GM19452 (cell line): ENCODE data around the gene OR5B21.

Experiments
- ATAC-seq: cut with Tn5 transposase; IDR thresholded peaks from one replicate; pipeline ENCODE4 v1.9.1; 2021; ENCODE audit not compliant: unreplicated experiment

Gene OR5B21

DNA sequence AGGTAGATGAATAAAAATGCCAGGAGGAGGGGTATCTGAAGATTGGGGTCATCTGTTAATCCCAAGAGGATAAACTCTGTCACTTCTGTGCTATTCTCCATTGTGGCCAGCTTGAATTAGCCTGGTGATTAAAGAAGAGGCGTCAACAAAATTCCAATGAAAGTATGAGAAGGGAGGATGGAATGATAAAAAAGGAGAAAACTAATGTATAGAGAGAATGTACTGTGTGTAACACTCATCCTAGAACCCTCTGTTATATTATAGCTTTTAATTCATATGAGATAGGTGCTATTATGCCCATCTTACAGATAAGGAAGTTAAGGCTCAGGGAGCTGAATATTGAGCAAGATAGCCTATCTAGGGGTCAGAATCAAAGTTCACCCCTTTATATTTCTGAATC lies at the start of gene OR5B21:
Gene OR5B21 (minus strand): TSS at position 101 of the 400 bp plus-strand sequence. CDS start 0 bp downstream, at position 101.
- no peak for ATAC-seq

GRCh38 chr11:58549644-58550043 lies 41.7 kb upstream of the OR5B21 start:
- ATAC-seq = no peak

DNA sequence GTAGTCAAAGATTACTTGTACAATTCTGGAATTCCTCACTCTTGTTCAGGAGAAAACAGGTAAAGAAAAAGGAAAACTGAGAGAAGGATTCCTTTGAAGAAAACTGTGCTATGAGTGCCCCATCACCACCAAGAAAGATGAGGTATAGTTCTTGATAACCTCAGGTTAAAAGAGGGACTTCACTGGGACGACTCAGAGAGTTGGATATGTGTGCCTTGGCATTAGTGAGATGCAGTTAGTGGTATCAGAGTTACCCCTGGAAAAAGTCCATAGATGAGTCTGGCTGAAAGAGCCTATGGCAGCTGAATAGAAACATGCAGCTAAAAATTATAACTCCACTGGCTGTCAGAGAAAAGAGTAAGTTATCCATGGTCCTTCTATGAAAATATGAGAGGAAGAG lies 38.9 kb upstream of the OR5B21 start:
- no peak for ATAC-seq

- ATAC-seq = no peak
Observed at GRCh38 chr11:58531865-58532341, 24.0 kb upstream of the OR5B21 start.

DNA sequence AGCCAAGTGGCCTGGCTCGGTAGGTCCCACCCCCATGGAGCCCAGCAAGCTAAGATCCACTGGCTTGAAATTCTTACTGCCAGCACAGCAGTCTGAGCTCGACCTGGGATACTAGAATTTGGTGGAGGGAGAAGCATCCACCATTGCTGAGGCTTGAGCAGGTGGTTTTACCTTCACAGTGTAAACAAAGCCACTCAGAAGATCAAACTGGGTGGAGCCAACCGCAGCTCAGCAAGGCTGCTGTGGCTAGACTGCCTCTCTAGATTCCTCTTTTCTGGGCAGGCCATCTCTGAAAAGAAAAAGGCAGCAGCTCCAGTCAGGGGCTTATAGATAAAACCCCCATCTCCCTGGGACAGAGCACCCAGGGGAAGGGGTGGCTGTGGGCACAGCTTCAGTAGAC lies 22.3 kb upstream of the OR5B21 start:
- ATAC-seq = no peak

DNA sequence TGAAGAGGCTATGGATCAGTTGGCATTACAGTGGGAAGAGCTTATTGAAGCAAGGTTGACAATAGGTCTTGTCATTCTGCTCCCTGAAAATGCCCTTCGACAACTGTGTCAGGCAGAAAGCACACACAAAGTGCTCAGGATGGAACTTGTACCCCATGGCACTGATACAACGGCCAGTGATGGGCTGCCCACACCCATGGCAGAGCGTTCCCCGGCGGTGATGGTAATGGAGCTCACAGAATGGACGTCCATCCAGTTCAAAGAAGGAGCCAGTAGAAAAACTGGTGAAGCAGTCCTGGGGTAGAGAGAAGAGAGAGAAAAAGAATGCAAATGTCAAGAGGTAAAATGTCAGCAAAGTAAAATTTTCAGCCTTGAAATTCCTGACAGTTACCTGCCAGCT lies 19.5 kb upstream of the OR5B21 start:
- ATAC-seq = no peak

DNA sequence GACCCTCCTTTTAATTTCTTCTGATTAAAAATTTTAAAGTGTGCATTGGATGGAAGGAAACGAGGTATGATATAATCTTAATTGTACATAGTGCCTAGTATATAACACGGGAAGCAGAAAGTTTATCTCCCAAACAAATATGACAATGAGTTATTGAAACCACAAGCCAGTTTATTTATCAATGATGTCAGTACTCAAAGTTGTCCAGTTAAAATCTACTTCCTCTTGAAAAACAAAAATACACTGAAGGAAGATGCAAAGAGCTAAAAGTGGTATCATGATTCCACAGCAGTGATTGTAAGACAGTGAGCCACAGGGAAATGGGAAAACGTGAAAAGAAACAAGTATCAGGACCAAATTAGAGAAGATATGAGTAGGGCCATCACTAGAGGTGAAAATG lies 18.8 kb upstream of the OR5B21 start:
- ATAC-seq = no peak

DNA sequence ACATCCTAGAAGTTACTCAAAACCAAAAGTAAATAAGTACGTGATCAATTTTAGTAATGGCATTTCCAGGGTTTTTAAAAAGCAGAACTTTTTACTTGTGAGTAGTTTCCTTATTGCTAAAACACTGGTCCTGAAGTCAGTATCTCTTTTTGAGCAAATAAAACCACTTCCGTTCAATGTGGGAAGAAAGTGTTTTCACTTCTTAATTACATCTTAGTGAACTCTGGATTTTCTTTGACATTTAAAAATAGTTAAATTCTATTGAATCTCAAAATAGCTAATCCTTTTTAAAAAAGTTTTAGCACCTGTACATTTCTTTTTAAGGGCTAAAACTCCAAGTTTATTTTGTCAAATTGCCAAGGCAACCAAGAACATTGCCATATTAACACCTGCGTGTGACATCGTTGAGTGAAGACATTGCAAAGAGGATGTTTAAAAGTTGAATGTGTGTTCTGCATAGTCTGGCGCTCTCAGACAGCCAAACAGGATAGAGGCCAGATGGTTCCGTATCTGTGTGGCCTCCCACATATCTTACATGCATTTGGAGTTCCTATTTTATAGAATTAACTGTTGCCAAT lies 17.2 kb upstream of the OR5B21 start:
- ATAC-seq = peak; percentile 91

DNA sequence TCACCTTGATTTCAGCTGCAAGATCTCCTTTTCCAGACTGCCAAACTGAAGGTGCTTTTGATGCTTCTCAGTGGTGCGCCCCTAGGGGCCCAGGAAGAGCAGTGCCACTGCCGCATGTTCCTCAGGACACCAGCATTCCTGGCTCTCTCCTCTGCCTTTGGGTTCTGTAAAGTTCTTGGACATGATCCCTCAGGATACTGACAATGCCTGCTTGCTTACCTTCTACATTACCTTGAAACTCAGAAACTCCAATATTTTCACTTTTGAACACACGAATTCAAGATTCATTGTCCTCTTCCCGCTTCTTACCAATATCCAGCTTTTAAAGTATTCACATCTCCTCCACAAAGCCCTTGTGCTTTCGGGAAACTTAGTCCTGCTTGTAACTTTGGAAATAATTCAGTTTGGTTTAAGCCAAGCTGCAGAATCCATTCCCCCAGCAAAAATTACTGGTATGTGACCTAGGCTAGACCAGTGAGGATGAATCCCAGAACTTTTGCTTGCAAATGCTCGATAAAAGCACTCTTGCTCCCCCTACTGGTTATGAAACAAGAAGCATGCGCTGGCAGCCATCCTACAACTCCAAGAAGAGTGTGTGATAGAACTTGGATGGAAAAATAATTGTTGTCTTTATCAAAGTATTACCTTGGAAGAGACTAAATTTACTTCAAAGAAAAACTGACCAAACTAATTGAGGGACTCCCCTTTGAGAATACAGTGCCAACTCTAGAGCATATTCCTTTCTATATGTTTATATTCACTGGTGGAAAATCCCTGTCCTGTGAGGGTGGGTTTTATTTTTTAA lies 16.5 kb upstream of the OR5B21 start:
- peak; percentile 33 for ATAC-seq

GRCh38 chr11:58513747-58514367 lies 6.0 kb upstream of the OR5B21 start:
- peak; percentile 71 for ATAC-seq

DNA sequence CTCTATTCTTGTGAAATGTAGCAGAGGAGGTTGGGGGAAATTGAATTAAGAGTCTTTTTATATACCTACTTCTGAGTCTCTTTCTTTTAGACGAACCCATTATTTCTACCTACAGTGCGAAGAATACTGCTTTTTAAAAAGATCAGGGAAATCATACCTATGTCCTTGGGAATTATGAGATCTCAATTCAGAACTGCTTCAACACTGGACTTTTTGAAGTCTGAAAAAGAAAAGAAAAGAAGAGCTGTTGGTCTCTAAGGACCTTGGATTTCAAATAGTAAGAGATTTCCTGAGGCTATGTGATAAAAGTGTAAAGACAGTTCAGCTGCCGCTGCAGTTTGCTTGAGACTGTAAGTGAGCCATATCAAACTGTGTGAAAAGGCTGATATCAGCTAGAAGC lies 3.7 kb upstream of the OR5B21 start:
- ATAC-seq = no peak

DNA sequence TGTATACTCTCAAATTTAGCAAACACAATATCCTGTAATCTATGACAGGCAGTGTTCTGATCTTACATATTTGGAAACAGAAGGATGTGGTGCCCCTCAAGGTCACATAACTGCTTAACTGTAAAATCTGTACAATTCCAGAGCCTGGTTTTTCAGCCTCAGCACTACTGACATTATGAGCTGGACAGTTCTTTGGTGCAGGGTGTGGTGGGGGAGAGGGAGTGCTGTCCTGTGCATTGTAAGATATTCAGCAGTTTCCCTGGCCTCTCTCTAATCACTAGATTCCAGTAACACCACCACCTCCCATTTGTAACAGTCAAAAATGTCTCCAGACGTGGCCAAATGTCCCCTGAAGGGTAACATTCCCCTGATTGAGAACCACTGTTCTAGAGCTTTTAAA lies 1.8 kb upstream of the OR5B21 start:
- no peak for ATAC-seq

DNA sequence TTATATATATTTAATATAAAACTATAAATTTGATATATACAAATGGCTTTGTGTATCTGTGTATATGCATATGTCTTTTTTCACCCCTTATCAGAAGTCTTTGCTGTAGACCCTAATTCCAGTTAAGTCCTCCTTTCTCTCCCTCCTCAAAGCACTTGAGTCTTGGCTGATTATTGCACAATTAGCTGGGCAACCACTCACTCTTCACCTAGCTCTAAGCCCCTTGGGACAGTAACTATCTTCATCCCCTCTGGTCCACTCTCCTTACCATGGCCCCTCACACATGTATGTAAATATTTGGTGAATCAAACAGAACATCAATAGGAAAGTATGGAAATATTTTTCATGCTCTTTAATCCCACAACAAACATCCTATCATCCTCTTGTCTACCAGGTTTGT lies 909 bp upstream of the OR5B21 start:
- no peak for ATAC-seq

DNA sequence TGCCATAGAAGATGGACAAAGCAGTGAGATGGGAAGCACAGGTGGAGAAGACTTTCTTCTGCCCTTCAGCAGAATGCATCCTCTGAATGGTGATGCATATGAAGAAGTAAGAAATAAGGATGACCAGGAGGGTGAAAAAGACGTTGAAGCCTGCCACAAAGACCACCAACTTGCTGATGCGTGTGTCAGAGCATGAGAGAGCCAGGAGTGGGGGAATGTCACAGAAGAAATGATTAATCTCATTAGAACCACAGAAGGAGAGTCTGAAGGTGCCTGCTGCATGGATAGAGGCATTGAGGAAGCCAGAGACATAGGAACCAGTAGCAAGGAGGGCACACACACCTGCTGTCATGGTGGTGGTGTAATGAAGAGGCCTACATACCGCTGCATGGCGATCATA lies 550 bp downstream of the OR5B21 start:
- peak; percentile 4 for ATAC-seq

DNA sequence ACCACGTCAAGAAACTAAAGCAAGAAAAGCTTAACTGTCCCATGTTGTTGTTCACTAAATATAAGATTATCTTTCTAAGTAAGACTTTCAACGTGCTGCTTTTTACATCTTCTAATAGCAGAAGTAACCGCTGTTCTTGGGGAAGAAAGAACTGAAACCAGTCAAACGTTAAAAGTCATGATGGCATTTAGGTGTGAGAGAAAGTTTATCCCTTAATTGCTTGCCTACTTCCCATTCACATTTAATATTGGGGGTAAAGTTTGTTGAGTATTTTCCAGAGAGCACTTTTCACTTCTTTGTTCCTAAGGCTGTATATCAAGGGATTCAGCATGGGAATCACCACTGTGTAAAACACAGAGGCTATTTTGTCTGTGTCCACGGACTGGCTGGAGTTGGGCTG lies 970 bp downstream of the OR5B21 start:
- peak; percentile 32 for ATAC-seq

DNA sequence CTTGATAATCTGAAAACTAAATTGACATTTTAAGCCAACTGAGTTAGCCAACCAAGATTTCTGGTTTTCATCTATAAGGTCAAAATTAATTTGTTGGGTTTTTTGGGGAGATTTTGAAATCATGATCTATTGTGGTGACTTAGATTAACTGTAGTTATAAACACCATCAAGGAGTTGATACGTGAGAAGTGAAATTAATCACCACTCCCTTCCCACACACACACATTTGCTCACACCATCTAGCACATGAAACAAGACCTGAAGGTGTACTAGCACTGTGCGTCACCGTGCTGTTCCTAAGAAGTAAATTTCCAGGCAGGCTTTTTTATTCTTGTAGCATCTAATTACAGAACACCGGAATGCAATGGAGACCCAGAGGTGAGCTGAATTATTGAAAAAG lies 2.1 kb downstream of the OR5B21 start:
- no peak for ATAC-seq

- no peak for ATAC-seq
Observed at GRCh38 chr11:58504232-58504631, 3.7 kb downstream of the OR5B21 start.

GRCh38 chr11:58503361-58503856 lies 4.5 kb downstream of the OR5B21 start:
- ATAC-seq = peak; percentile 96

DNA sequence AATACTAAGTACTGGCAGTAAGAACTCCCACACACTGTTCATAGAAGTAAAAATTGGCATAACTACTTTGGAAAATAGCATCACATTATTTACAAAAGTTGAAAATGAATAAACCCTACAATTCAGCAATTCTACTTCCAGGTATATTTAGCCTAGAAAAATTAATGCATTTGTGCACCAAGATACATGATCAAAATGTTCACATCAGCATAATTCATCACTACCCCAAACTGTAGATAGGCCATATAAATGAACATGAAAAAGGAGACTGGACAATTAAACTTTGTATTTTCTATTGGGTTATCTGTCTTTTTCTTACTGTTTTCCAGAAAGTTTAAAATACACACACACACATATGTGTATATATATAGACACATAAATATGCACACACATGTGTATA lies 5.9 kb downstream of the OR5B21 start:
- ATAC-seq = no peak

- ATAC-seq = no peak
Observed at GRCh38 chr11:58498464-58498863, 9.4 kb downstream of the OR5B21 start.

DNA sequence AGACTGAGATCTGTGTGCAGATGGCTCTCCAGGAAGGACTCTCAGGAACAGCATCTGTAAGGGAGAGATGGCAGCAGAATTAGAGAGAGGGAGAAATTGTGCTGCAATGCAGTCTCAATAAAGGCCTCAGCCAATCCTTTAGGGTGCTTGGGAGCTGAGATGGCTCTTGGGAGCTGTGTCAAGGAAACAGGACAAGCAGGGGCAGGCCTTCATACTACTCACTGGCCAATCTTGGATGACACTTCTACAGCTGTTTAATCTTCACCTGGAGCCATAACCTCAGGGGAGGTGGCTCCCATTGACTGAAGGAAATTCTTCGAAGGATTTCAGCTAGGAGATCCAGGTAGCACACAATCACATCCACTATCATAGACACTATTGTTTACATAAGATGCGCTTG lies 10.0 kb downstream of the OR5B21 start:
- ATAC-seq = no peak

- ATAC-seq = peak; percentile 55
Observed at GRCh38 chr11:58495906-58496305, 12.0 kb downstream of the OR5B21 start.
